22Rv1 (cell line): ENCODE measurements around the gene WWOX.

Experiments used
- ZFX ChIP-seq: fragments of 450-650 bp; IDR thresholded peaks from 2 replicates; pipeline ENCODE4 v1.6.1; 2017; ENCODE audit warnings: antibody characterized with exemption, borderline replicate concordance
- TF ChIP-seq, protein P1 (sequence below): fragments of 450-650 bp; IDR thresholded peaks from 2 replicates; pipeline ENCODE4 v1.5.1; 2017; ENCODE audit warnings: mild to moderate bottlenecking

- TF ChIP-seq, protein P1, sequence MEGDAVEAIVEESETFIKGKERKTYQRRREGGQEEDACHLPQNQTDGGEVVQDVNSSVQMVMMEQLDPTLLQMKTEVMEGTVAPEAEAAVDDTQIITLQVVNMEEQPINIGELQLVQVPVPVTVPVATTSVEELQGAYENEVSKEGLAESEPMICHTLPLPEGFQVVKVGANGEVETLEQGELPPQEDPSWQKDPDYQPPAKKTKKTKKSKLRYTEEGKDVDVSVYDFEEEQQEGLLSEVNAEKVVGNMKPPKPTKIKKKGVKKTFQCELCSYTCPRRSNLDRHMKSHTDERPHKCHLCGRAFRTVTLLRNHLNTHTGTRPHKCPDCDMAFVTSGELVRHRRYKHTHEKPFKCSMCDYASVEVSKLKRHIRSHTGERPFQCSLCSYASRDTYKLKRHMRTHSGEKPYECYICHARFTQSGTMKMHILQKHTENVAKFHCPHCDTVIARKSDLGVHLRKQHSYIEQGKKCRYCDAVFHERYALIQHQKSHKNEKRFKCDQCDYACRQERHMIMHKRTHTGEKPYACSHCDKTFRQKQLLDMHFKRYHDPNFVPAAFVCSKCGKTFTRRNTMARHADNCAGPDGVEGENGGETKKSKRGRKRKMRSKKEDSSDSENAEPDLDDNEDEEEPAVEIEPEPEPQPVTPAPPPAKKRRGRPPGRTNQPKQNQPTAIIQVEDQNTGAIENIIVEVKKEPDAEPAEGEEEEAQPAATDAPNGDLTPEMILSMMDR, result no peak
- no peak for TF ChIP-seq ZFX
Observed at GRCh38 chr16:78133919-78134318, 34.5 kb downstream of the WWOX start.
